ENCODE measurements around the gene CACNA1E. TPM values are rescaled to one million over a fixed set of nuclear protein-coding genes. Genes with fewer than 3 reads are reported as not detected.

CACNA1E gene
- under 1 TPM; 0.37 to 0.43 TPM for total RNA-seq
- long read RNA-seq, donor 1: 0 reads
- long read RNA-seq, donor 2: 0 reads

- intact Hi-C loops (cut with DNase I): loop anchor here in 1 of 2 donors (5.0 to 10.0 kb wide), 2 partner anchors 191 to 599 kb away; no protein-coding TSS in a partner anchor
- no peak for DNase-seq (ENCODE audit: low spot score)
Measured at GRCh38 chr1:181483285-181484195, at the start of gene CACNA1E. CACNA1E (plus strand) TSS chr1:181483517; CDS start chr1:181483745, 228 bp downstream.

GRCh38 chr1:181433931-181434330 lies 49.4 kb upstream of the CACNA1E start:
- no peak for DNase-seq (ENCODE audit: low spot score)
- intact Hi-C loops (cut with DNase I): no loop called here

DNA sequence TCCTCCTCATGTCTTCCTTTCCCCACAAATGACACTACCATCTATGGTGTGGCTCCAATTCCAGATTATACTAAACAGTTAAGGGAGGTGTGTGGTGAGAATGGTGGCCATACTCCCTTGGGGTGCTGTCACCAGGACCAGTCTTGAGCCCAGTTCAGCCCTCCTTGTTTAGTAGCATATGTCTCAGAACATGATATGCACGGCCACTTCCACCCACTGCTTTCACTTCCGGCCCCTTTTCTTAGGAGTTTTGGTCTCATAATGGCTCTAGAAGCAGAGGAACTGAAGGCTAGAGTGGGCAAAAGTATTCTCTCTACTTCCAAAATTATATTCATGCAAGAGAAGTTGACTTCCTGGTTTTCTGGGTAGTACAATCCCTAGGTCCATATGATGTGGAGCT lies 45.3 kb upstream of the CACNA1E start:
- intact Hi-C loops (cut with DNase I): no loop called here
- no peak for DNase-seq (ENCODE audit: low spot score)

GRCh38 chr1:181440510-181440909 lies 42.8 kb upstream of the CACNA1E start:
- intact Hi-C loops (cut with DNase I): no loop called here
- DNase-seq (ENCODE audit: low spot score): no peak

DNA sequence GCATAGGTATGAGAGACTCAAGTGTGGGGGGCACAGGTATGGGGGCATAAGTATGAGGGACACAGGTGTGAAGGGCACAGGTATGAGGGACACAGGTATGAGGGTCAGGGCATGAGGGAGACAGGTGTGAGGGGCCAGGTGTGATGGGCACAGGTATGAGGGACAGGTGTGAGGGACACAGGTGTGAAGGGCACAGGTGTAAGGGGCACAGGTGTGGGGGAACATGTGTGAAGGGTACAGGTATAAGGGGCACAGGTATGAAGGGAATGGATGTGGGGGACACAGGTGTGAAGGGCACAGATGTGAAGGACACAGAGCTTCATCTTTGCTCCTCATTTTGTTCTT lies 41.2 kb upstream of the CACNA1E start:
- DNase-seq (ENCODE audit: low spot score): no peak
- intact Hi-C loops (cut with DNase I): no loop called here

DNA sequence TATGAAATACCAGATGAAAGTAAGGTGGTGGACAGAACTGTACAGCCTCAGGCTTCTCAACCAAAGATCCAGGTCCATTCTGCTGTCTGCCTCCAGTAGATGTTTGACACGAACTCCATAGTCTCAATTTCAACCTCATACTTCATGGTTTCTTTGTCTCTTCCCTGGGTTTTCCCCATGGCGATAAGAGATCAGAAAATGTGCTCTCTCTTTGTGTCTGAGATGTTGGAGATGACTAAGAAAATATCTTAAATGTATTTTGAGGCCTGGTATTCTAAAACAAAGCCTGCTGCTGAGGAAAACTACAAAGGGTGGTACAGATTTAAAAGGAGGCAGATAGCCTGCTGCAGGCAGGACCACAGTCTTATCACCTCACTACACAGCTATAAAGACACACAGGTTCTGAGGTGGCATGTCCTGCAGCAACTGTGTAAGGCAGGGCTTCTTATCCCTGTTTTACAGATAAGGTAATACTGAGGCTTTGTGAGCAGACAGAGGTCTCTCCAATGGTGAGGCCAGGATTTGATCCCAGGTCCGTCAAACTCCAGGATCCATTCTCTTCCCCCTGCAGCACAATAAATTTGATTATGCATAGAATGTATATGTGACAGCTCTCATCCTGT lies 40.0 kb upstream of the CACNA1E start:
- no peak for DNase-seq (ENCODE audit: low spot score)
- intact Hi-C loops (cut with DNase I): no loop called here

DNA sequence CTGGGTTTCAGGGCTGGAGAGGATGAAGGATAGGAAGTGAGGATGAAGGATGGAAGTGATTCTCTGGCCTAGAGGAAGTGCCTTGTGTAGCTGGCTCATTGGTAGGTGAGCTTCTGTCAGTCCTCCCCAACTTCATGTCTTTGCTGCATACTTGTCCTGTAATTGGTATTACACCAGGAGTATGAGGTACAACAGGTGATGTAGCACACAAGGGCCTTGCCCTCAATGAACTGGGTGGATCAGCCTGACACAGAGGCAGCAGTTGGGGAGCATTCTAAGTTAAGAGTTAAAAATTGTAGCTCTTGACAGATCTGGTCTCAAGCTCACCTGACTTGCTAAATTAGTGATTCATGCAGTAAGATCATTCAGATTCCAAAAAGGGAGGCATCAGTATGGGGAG lies 37.9 kb upstream of the CACNA1E start:
- intact Hi-C loops (cut with DNase I): no loop called here
- DNase-seq (ENCODE audit: low spot score): no peak

DNA sequence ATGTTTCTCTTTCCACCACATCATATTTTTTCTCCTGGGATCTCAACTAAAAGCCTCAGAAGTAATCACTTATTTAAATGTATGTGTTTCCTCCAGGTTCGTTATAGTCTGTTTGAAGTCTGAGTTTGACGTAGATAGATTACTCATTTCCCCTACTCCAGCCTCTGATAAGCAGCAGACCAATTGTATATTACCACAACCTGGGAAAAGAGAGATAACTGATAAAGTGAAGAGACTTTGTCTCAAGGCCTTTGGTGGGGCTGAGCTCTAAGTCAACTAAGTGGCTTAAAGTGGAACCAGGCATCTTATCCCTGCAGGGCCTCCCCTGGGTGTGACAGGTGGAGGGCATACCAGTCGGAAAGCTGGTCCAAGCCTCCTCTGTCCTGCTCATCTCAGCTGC lies 34.9 kb upstream of the CACNA1E start:
- DNase-seq (ENCODE audit: low spot score): no peak
- intact Hi-C loops (cut with DNase I): no loop called here

- DNase-seq (ENCODE audit: low spot score): no peak
- intact Hi-C loops (cut with DNase I): no loop called here
Measured at GRCh38 chr1:181451661-181452230, 31.6 kb upstream of the CACNA1E start.

DNA sequence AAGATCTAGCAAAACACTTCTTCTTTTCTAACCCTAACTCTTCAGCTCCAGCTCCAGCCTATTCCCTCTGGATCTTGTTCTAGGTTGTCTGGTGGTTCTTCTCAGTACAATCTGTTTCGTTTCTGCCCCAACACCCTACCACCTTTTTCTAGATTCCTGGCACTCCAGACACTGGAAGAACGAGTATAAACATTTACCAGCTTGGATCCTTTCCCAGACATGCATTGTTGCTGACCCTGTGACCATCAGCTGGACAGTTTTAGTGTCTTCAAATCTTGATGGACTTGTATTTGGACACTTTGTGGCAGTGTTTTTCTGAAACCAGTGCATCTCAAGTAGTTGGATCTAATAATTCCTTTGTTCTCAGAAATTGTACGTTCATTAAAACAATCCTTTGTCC lies 30.6 kb upstream of the CACNA1E start:
- intact Hi-C loops (cut with DNase I): no loop called here
- no peak for DNase-seq (ENCODE audit: low spot score)

DNA sequence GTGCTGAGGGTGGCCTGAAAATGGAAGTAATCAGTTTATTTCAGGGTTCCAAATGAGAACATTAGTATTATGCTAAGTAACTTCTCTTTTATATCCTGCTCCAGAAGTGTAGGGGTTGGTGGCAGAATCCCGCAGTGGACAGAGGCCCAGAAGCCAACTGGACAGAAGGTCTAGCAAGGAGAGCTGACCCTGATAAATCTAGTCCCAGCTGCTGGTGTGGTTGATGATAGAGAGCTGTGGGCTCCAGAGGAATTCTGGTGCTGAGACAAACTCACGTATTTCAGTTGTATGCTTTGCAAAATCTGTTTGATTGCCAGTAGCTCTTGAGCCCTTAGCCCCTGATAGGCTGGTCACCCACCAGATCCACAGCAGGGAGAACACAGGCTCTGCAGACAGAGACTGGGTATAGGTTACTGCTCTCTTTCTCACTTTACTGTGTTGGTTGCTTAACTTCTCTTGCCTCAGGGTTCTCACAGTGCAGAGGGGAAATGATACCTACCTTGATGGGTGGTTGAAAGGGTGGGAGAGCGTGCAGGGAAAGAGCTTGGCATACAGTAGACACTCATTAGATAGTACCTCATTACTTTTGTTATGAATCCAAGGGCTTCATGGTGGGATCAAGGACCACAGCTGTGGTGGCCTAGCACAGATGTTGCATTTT lies 29.6 kb upstream of the CACNA1E start:
- DNase-seq (ENCODE audit: low spot score): no peak
- intact Hi-C loops (cut with DNase I): no loop called here

GRCh38 chr1:181456551-181456950 lies 26.8 kb upstream of the CACNA1E start:
- intact Hi-C loops (cut with DNase I): no loop called here
- no peak for DNase-seq (ENCODE audit: low spot score)

DNA sequence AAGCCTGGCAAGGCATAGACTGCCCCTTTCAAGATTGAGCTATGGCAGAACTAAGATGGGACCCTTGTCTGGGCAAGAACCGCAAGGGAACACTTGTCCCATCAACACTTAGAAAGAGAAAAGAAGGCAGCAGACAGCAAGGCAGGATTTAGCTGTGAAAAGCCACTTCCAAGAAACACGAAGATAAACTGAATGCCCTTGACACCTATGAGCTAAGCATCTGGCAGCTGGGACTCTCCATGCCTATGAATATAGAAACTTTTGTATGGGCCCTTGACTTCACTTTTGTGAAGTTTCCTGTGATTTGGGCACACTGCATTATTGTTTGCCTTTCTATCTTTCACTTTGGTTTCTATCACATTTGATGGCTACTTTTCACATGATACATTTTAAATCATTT lies 24.9 kb upstream of the CACNA1E start:
- intact Hi-C loops (cut with DNase I): no loop called here
- DNase-seq (ENCODE audit: low spot score): no peak

DNA sequence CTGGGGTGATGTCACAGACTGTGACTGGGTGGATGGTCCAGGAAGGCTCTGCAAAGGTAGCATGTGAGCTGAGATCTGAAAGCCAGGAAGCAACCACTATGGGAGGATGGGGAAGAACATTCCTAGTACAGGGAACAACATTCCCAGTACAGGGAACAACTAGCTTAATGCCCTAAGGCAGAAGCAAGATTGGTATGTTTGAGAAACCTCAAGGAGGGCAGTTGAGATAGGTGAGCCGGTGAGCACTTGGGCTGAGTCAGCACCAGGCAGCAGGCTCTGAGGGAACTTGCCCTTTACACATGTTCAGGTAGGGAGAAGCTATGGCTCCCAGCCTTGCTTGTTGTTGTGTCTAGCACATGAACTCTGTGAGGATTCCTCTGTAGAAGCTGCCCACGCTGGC lies 24.2 kb upstream of the CACNA1E start:
- intact Hi-C loops (cut with DNase I): no loop called here
- DNase-seq (ENCODE audit: low spot score): no peak

DNA sequence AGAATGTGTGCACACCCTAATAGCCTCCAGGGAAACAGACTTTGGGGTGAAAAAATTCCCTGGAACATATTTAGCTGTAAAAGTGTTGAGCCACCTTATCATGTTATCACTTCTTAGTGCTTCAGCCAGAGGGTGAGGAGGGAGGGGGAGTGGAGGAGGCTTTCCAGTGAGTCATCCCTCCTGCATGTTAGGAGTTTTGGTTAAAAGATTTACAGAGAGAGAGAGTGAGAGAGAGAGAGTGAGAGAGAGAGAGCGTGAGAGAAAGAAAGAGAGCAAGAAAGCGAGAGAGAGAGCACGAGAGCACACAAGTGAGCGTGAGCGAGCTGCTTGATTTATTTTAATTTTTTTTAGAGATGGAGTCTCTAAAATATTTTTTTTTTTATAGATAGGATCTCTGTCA lies 13.5 kb upstream of the CACNA1E start:
- no peak for DNase-seq (ENCODE audit: low spot score)

DNA sequence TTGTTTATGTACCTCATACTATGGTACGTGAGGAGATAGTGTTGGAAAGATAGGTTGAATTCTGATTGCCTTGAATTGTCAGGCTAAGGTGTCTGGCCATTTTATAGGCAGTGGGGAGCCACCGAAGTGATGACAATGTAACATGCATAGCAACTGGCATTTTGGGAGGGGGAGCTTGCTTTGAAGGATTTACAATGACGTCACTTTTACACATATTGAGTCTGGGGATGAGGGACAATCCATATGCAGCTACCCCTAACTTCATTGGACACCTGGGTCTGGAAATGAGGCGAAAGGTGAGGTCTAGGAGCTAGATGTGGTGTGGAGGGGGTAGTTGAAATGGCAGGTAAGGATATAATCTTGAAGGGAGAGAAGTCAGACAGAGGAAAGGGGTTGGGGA lies 7.7 kb upstream of the CACNA1E start:
- intact Hi-C loops (cut with DNase I): no loop called here
- no peak for DNase-seq (ENCODE audit: low spot score)

More for the DNA sequence above, 13.5 kb upstream of the CACNA1E start:
- intact Hi-C loops (cut with DNase I): no loop called here

DNA sequence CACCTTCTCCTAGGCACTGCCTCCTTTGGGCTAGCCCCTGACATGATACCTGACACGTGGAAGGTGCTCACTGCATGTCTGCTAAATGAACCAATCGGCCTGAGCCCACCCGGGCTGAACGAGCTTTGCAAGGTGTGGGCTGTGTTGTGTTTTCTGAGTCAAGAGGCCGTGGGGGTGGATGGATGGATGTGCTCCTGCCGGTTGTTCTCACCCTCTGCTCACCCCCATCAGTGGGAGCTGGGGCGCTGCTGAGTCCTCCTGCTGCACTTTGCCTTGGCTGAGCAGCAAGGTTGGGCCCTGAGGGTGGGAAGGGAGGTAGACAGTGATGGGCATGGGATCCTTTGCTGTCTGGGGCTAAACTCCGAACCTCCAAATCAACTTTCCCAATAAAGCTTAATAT lies 6.7 kb upstream of the CACNA1E start:
- intact Hi-C loops (cut with DNase I): no loop called here
- no peak for DNase-seq (ENCODE audit: low spot score)

GRCh38 chr1:181478306-181478705 lies 5.0 kb upstream of the CACNA1E start:
- no peak for DNase-seq (ENCODE audit: low spot score)
- intact Hi-C loops (cut with DNase I): no loop called here

GRCh38 chr1:181479137-181479745 lies 4.1 kb upstream of the CACNA1E start:
- DNase-seq (ENCODE audit: low spot score): no peak
- intact Hi-C loops (cut with DNase I): no loop called here
